H1 (cell line): ENCODE data around the gene KIF26B. TPM values are rescaled to one million over a fixed set of nuclear protein-coding genes. Genes with fewer than 3 reads are reported as not detected.

Source experiments
- ASH2L ChIP-seq: fragments of 200-600, 300-600 bp; sonication (generic); IDR thresholded peaks from one replicate; pipeline ENCODE4 v1.7.1; 2017; ENCODE audit warnings: low read length
- BCL11A ChIP-seq, 2 experiments: IDR thresholded peaks; one replicate each; pipeline ENCODE4 v1.6.1; 2011; ENCODE audit warnings: low read depth in 2 of 2, low read length in 2 of 2, mild to moderate bottlenecking in 2 of 2
- CHD7 ChIP-seq: fragments of 300-600 bp; sonication (generic); IDR thresholded peaks from 2 replicates; pipeline ENCODE4 v1.7.1; 2012; ENCODE audit warnings: low read length, moderate library complexity, mild to moderate bottlenecking, inconsistent platforms; ENCODE audit not compliant: insufficient replicate concordance
- EZH2 ChIP-seq: fragments of 200-600 bp; sonication (generic); IDR thresholded peaks from 2 replicates; pipeline ENCODE4 v1.7.1; 2012; ENCODE audit warnings: low read depth, mild to moderate bottlenecking, moderate library complexity, low read length, inconsistent platforms; ENCODE audit not compliant: severe bottlenecking
- FOSL1 ChIP-seq: IDR thresholded peaks from 2 replicates; pipeline ENCODE4 v1.6.1; 2011; ENCODE audit warnings: mild to moderate bottlenecking, low read depth, low read length, moderate library complexity; ENCODE audit not compliant: insufficient read depth
- POU5F1 ChIP-seq: IDR thresholded peaks from 2 replicates; pipeline ENCODE4 v1.6.1; 2011; ENCODE audit warnings: low read depth, mild to moderate bottlenecking, low read length, moderate library complexity
- polyA plus RNA-seq, 7 experiments: library from polyadenylated mRNA; depleted of rRNA in 3 of 7; stranded (reverse) in 5 of 7; unstranded in 2 of 7; fragments of >200 nt in 5 of 7; fragments of 200-250 nt in 2 of 7; gene quantifications; 1 replicate in 5 of 7; 2 replicates in 1 of 7; 4 replicates in 1 of 7; pipeline versions ENCODE4 v1.2.1 to v1.2.3, GENCODE V29; 2011 to 2013; ENCODE audit warnings: missing spikeins in 2 of 7, mixed read lengths in 2 of 7
- total RNA-seq: library from RNA; stranded (reverse); fragmentation: NEBNext Ultra II Directional; extraction: Animal tissue kit (Norgen Biotek cat#: 25700); gene quantifications from 2 replicates; pipeline ENCODE4 v1.2.1, GENCODE V29; 2021

KIF26B gene
- total and polyA plus RNA-seq, 2 of the 8 experiments (the other 6 are each of a cell fraction or from before 2014, with no cell fraction given): 0.06 to 0.28 TPM

GRCh38 chr1:245306020-245306419 is 151.2 kb downstream of the KIF26B start (continued):
- no peak for TF ChIP-seq CHD7
- TF ChIP-seq FOSL1: no peak
- TF ChIP-seq BCL11A (IDR thresholded peaks at IDR 0.05; ENCODE audit: low read depth in 2 of 2, low read length in 2 of 2): no peak
- TF ChIP-seq EZH2: no peak
- TF ChIP-seq POU5F1: no peak
- no peak for TF ChIP-seq ASH2L
